Measurements from ENCODE around the gene MTX2. TPM values are rescaled to one million over a fixed set of nuclear protein-coding genes. Genes with fewer than 3 reads are reported as not detected.

MTX2 gene
- total and polyA plus RNA-seq, 10 of the 15 experiments (the other 5 are each of a cell fraction or from before 2014, with no cell fraction given) = 15.7 to 78.1 (median 55.0) TPM

DNA sequence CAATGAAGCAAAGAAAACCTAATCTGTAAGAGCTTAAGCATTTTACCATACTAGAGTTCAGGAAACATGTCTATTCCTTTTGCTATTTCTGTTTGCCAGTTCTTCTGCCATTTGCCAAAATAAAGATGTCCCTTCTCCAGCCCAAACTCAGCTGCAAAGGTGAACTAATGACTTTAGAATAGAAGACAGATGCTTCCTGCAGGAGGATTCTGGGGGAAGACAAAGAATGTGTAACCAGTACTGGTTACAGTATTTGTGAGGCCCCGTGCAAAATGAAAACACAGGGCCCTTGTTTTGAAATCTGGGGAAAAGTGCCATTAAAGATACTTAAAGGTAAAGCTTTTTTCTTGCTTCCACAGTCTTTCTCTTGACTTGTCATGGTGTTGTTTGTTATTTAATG is 34.3 kb upstream of the MTX2 start (continued):
- TF ChIP-seq ZBTB33 (IDR thresholded peaks at IDR 0.05) (no peak), STAT1 (conservative IDR thresholded peaks at IDR 0.05) (no peak), HDGF (IDR thresholded peaks at IDR 0.05) (no peak), TCF7 (IDR thresholded peaks at IDR 0.05; ENCODE audit: borderline replicate concordance) (no peak), ZBED1 (IDR thresholded peaks at IDR 0.05; ENCODE audit: borderline replicate concordance) (no peak), ESRRA (IDR thresholded peaks at IDR 0.05; ENCODE audit: low read length) (no peak), RAD21 (IDR thresholded peaks at IDR 0.05; ENCODE audit: insufficient read depth, low read depth, low read length) (no peak), ZNF622 (IDR thresholded peaks at IDR 0.05) (no peak), USF1 (IDR thresholded peaks at IDR 0.05; ENCODE audit: borderline replicate concordance, extremely low read length, insufficient read depth, low read depth, low read length) (no peak)
- TF ChIP-seq, protein P1, sequence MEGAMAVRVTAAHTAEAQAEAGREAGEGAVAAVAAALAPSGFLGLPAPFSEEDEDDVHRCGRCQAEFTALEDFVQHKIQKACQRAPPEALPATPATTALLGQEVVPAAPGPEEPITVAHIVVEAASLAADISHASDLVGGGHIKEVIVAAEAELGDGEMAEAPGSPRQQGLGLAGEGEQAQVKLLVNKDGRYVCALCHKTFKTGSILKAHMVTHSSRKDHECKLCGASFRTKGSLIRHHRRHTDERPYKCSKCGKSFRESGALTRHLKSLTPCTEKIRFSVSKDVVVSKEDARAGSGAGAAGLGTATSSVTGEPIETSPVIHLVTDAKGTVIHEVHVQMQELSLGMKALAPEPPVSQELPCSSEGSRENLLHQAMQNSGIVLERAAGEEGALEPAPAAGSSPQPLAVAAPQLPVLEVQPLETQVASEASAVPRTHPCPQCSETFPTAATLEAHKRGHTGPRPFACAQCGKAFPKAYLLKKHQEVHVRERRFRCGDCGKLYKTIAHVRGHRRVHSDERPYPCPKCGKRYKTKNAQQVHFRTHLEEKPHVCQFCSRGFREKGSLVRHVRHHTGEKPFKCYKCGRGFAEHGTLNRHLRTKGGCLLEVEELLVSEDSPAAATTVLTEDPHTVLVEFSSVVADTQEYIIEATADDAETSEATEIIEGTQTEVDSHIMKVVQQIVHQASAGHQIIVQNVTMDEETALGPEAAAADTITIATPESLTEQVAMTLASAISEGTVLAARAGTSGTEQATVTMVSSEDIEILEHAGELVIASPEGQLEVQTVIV (IDR thresholded peaks at IDR 0.05; ENCODE audit: borderline replicate concordance, partially characterized antibody) = no peak
